Activated CD8-positive, alpha-beta T cell treated with anti-CD3 and anti-CD28 coated beads for 36 hours (primary cell): ENCODE results near the gene KRT8. TPM values are rescaled to one million over a fixed set of nuclear protein-coding genes. Genes with fewer than 3 reads are reported as not detected.
"Not testable (repeated sequence)": the region's sequence is repeated elsewhere in the genome, so short reads cannot be mapped to it uniquely, and the experiment has no call there.

Experiments
- ATAC-seq: fragments of 200-7000 bp; cut with Tn5 transposase; one replicate; pipeline ENCODE4 v1.10.0; 2021; ENCODE audit warnings: mild to moderate bottlenecking, moderate library complexity
- CTCF ChIA-PET: fragments of 350-600 bp; sonication (Branson Sonifier 250); formaldehyde crosslinking; loops from one replicate; lab custom pipeline; 2021; ENCODE audit warnings: antibody characterized with exemption; lab: Charles Lee
- POLR2A ChIA-PET: fragments of 350-600 bp; sonication (Branson Sonifier 250); formaldehyde crosslinking; loops from one replicate; lab custom pipeline; 2021; ENCODE audit warnings: antibody characterized with exemption; lab: Charles Lee
- DNase-seq: peaks from one replicate; pipeline ENCODE4 v3.0.0-alpha.2; 2020
- H3K27ac Mint-ChIP-seq: one replicate; pipeline ENCODE4 v1.8.0; 2021; ENCODE audit warnings: mild to moderate bottlenecking, mixed read lengths
- H3K27me3 Mint-ChIP-seq: one replicate; pipeline ENCODE4 v1.8.0; 2021; ENCODE audit warnings: mixed read lengths
- H3K36me3 Mint-ChIP-seq: one replicate; pipeline ENCODE4 v1.8.0; 2021; ENCODE audit warnings: low read depth, mixed read lengths
- H3K4me1 Mint-ChIP-seq: one replicate; pipeline ENCODE4 v1.8.0; 2021; ENCODE audit warnings: low read depth, mixed read lengths
- H3K4me3 Mint-ChIP-seq: one replicate; pipeline ENCODE4 v1.8.0; 2021; ENCODE audit warnings: mild to moderate bottlenecking, moderate library complexity, mixed read lengths
- H3K9me3 Mint-ChIP-seq: one replicate; pipeline ENCODE4 v1.8.0; 2021; ENCODE audit warnings: mixed read lengths
- CTCF ChIP-seq: fragments of 200-600 bp; IDR thresholded peaks from one replicate; pipeline ENCODE4 v1.8.0; 2022; ENCODE audit warnings: antibody characterized with exemption, mild to moderate bottlenecking
- intact Hi-C: fragments of 100-400 bp; cut with micrococcal nuclease; formaldehyde crosslinking; loops from one replicate; pipeline ENCODE4 v1.10.0; 2022
- total RNA-seq, 2 experiments: library from RNA; stranded (reverse); gene quantifications; one replicate each; pipeline ENCODE4 v1.2.3, GENCODE V29; 2021

KRT8 gene
- total RNA-seq, 2 experiments from 2014 or later, result 0.29 to 0.40 TPM

DNA sequence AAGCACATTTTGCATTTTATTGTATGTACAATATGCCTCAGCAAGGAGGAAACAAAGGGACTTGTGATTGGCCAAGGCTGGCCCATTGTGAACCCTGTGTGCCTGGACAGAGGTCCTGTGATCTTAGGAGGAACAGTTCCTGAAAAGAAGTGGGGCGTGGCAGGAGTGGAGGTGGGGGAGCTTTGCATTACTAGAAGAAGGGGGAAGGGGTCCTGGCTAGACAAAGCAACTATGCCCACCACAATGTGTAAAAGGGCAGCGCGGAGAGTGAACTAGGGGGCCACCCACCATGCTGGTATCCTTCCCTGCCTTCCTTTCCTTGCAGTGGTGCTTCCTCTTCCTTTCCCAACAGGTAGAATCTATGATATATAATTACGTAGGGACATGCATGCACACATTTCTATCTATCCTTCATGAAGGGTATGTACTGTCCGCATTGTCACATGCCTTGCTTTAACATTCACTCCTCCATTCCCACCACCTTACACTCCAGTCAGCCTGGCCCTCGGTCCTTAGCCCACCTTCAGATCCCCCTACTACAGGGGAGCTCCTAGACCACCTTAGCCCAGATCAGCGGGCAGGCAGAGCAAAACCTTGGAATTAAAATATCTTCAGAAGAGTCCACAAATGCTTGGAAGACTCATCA lies 12.5 kb downstream of the KRT8 start:
- Mint-ChIP-seq H3K4me1 (no peaks in the 10 kb centered on the region), H3K27me3 (peaks cover 4% of the 10 kb centered on the region), H3K36me3 (no peaks in the 10 kb centered on the region), H3K4me3 (no peak overlapping the region), H3K9me3 (no peaks in the 10 kb centered on the region), H3K27ac (no peak overlapping the region)
- DNase-seq, result no peak
- POLR2A ChIA-PET, result no interaction called here
- intact Hi-C loops, result no loop called here
- no peak for TF ChIP-seq CTCF
- ATAC-seq, result no peak
- CTCF ChIA-PET, result interaction anchor here (0.9 to 3.4 kb wide), 3 partner anchors 8 to 88 kb away, joined by 3 to 12 read pairs (median 8); no protein-coding TSS in a partner anchor

DNA sequence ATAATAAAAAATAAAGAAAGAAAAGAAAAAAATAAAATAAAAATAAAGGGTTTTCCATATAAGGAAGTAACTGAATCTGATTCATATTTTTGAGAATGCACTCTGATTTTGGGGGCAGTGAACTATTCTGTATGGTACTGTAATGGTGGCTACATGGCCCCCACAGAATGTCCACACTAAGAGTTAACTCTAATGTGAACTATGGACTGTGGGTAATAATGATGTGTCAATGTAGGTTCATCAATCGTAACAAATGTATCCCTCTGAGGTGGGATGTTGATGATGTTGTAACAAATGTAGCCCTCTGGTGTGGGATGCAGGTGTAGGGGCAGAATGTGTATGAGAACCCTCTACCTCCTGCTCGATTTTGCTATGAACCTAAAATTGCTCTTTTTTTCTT lies 13.8 kb downstream of the KRT8 start:
- no peaks in the 10 kb centered on the region for H3K4me1 Mint-ChIP-seq

GRCh38 chr12:52890417-52890816 lies 14.5 kb downstream of the KRT8 start:
- Mint-ChIP-seq H3K27ac (no peak overlapping the region), H3K4me3 (no peak overlapping the region), H3K4me1 (no peaks in the 10 kb centered on the region), H3K9me3 (no peaks in the 10 kb centered on the region), H3K27me3 (peaks cover 4% of the 10 kb centered on the region), H3K36me3 (no peaks in the 10 kb centered on the region)
- ATAC-seq (no peak), DNase-seq (no peak)
- intact Hi-C loops, result no loop called here
- CTCF ChIA-PET, result interaction anchor here (3.9 kb wide), 1 partner anchor 90 kb away, joined by 24 read pairs; no protein-coding TSS in a partner anchor
- POLR2A ChIA-PET, result no interaction called here
- no peak for TF ChIP-seq CTCF

More for the DNA sequence above, 13.8 kb downstream of the KRT8 start:
- no peak for ATAC-seq
- ChIA-PET POLR2A (no interaction called here), CTCF (no interaction called here)
- H3K27me3 Mint-ChIP-seq, result peaks cover 4% of the 10 kb centered on the region
- no peak overlapping the region for H3K4me3 Mint-ChIP-seq
- TF ChIP-seq CTCF, result no peak
- intact Hi-C loops, result no loop called here
- no peaks in the 10 kb centered on the region for H3K36me3 Mint-ChIP-seq
- H3K9me3 Mint-ChIP-seq, result no peaks in the 10 kb centered on the region
- no peak for DNase-seq
- no peak overlapping the region for H3K27ac Mint-ChIP-seq

DNA sequence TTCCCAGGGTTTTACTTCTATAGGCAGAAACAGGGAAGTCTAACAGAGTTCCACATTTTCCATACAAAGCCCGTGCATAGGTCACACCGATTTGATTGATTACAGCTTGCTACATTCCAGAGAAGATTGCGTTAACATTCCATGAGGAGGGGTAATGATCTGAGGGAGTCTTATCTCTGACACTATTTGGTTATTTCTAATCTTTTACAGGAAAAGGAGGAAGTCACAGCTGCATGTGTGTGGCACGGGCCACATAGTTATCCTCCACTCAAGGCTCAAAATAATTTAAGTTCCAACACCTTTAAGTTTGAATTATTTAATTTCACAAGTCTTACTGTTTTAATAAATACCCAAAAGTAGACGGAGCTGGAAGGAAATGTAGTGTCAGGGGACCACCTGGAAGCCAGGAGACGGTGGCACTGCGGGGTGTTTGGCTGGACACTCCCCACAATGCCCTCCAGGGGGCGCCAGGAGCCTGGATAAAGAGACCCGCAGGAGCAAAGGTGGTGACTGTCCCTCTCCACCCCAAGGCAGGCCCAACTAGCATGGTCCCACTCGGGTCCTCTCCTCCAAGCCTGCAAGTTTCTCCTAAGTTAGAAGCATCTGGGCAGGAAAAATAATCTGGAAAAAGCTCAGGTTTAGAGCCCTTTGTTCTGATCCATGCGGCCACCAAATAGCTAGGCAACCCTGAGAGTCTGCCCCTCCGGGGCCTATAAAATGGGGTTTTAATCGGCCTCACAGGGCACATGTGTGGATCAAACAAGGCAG lies 20.2 kb downstream of the KRT8 start:
- ATAC-seq (peak; percentile 93), DNase-seq (peak; percentile 90)
- Mint-ChIP-seq H3K4me1 (peaks cover 3% of the 10 kb centered on the region), H3K36me3 (no peaks in the 10 kb centered on the region), H3K9me3 (no peaks in the 10 kb centered on the region), H3K27ac (no peak overlapping the region), H3K4me3 (no peak overlapping the region), H3K27me3 (peaks cover 6% of the 10 kb centered on the region)
- intact Hi-C loops, result loop anchor here (1.0 kb wide), 1 partner anchor 97 kb away; no protein-coding TSS in a partner anchor
- peak; percentile 94 for TF ChIP-seq CTCF
- CTCF ChIA-PET, result interaction anchor here (0.6 to 14.2 kb wide), 81 partner anchors 8 to 988 kb away, joined by 3 to 552 read pairs (median 4); partner anchors contain the start of genes EIF4B, KRT18, KRT4 and KRT8
- POLR2A ChIA-PET, result interaction anchor here (0.7 to 1.3 kb wide), 5 partner anchors 11 to 97 kb away, joined by 3 to 5 read pairs (median 3); no protein-coding TSS in a partner anchor

GRCh38 chr12:52880499-52880898 lies 24.4 kb downstream of the KRT8 start:
- H3K4me3 Mint-ChIP-seq, DNase-seq, H3K27me3 Mint-ChIP-seq, ATAC-seq, H3K4me1 Mint-ChIP-seq, H3K27ac Mint-ChIP-seq, H3K9me3 Mint-ChIP-seq, H3K36me3 Mint-ChIP-seq, intact Hi-C loops: not testable (repeated sequence)
- ChIA-PET CTCF (interaction anchor here (0.6 to 14.2 kb wide), 63 partner anchors 8 to 721 kb away, joined by 3 to 552 read pairs (median 5); partner anchors contain the start of genes KRT1, KRT2, KRT3 and KRT74), POLR2A (interaction anchor here (1.0 kb wide), 1 partner anchor 125 kb away, joined by 3 read pairs; no protein-coding TSS in a partner anchor)
